Measurements from ENCODE around the gene CRY1.

DNA sequence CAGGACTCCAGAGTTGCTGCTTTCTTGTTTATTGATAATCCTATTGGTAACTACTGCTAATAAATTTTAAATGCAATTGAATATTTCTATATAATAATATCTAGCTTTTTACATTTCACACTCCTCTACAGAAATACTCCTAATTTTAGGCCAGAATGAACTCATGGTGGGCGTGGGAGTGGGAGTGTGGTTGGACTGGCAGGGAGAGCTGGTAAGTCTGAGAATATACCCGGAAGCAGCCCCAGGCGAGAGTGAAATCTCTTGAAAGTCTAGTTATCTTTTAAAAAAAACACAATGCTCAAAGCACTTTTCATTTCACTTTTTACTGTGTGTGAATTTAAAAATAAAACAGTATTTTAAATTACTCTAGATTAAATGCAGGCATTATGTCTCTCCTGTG, 132.9 kb downstream of the CRY1 start:
- TF ChIP-seq POLR2A (IDR thresholded peaks at IDR 0.05; ENCODE audit: low read depth, low read length): no peak
- TF ChIP-seq POLR2AphosphoS5 (IDR thresholded peaks at IDR 0.05; ENCODE audit: low read depth, low read length): no peak
- TF ChIP-seq TAF1 (IDR thresholded peaks at IDR 0.05; ENCODE audit: low read depth, low read length): no peak
- no peak for TF ChIP-seq SPI1 (IDR thresholded peaks at IDR 0.05; ENCODE audit: low read depth, low read length)
- TF ChIP-seq PAX5 (IDR thresholded peaks at IDR 0.05; ENCODE audit: insufficient read depth, low read length, severe bottlenecking): no peak
